PFSK-1 (cell line): Measurements from ENCODE around the gene XPNPEP1.

Experiments
- FOXP2 ChIP-seq: optimal IDR thresholded peaks from 2 replicates; pipeline ENCODE3; 2011; ENCODE audit warnings: borderline replicate concordance, control low read depth, inconsistent platforms; ENCODE audit not compliant: insufficient read depth; ENCODE audit errors: extremely low read length, extremely low read depth
- POLR2AphosphoS5 ChIP-seq: IDR thresholded peaks from 2 replicates; pipeline ENCODE4 v1.6.1; 2012; ENCODE audit warnings: low read depth, mild to moderate bottlenecking, control low read depth, low read length, moderate library complexity
- REST ChIP-seq, 2 experiments: IDR thresholded peaks; 2 replicates each; pipeline versions ENCODE4 v1.6.1 to v1.8.0; 2011 to 2012; ENCODE audit warnings: low read depth in 2 of 2, low read length in 2 of 2, control low read depth in 1 of 2, inconsistent platforms in 1 of 2, mild to moderate bottlenecking in 1 of 2, moderate library complexity in 1 of 2; ENCODE audit not compliant: insufficient read depth in 1 of 2
- SIN3A ChIP-seq: IDR thresholded peaks from 2 replicates; pipeline ENCODE4 v1.6.1; 2012; ENCODE audit warnings: mild to moderate bottlenecking, low read length, moderate library complexity, borderline replicate concordance; ENCODE audit not compliant: insufficient read depth
- TAF1 ChIP-seq: IDR thresholded peaks from 2 replicates; pipeline ENCODE4 v1.6.1; 2012; ENCODE audit warnings: low read length, control low read depth, borderline replicate concordance; ENCODE audit not compliant: insufficient read depth

The XPNPEP1 gene

DNA sequence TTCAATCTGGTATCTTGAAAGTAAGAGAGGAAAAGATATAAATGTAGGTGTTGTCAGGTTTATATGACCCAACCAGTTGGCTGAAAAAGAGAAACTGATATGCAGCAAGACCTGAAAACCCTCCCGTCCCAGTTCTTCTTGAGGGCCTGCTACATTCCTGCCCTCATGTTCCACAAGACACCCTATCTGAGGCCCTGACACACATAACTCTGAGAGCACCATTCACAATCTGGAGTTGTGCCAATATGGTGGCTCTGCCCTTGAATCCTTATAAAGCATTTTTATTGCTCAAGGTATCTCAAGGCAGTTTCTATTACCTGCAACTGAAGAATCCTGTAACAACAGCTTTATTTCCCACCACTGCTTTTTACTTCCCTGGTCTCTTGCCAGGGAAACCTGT lies 17.0 kb downstream of the XPNPEP1 start:
- no peak for TF ChIP-seq SIN3A

- TF ChIP-seq TAF1 (no peak), FOXP2 (no peak), POLR2AphosphoS5 (no peak), SIN3A (no peak), REST (IDR thresholded peaks at IDR 0.05; ENCODE audit: insufficient read depth in 1 of 2, low read depth in 2 of 2, low read length in 2 of 2) (no peak)
Observed at GRCh38 chr10:109904397-109904796, 18.9 kb downstream of the XPNPEP1 start.

- TF ChIP-seq SIN3A = no peak
- TF ChIP-seq REST (IDR thresholded peaks at IDR 0.05; ENCODE audit: insufficient read depth in 1 of 2, low read depth in 2 of 2, low read length in 2 of 2) = no peak
- no peak for TF ChIP-seq FOXP2
- TF ChIP-seq TAF1 = no peak
- no peak for TF ChIP-seq POLR2AphosphoS5
Observed at GRCh38 chr10:109902992-109903947, 20.0 kb downstream of the XPNPEP1 start.

GRCh38 chr10:109899356-109900331 lies 23.7 kb downstream of the XPNPEP1 start:
- TF ChIP-seq POLR2AphosphoS5 (no peak), FOXP2 (no peak), TAF1 (no peak), SIN3A (no peak), REST (IDR thresholded peaks at IDR 0.05; ENCODE audit: insufficient read depth in 1 of 2, low read depth in 2 of 2, low read length in 2 of 2) (no peak)

DNA sequence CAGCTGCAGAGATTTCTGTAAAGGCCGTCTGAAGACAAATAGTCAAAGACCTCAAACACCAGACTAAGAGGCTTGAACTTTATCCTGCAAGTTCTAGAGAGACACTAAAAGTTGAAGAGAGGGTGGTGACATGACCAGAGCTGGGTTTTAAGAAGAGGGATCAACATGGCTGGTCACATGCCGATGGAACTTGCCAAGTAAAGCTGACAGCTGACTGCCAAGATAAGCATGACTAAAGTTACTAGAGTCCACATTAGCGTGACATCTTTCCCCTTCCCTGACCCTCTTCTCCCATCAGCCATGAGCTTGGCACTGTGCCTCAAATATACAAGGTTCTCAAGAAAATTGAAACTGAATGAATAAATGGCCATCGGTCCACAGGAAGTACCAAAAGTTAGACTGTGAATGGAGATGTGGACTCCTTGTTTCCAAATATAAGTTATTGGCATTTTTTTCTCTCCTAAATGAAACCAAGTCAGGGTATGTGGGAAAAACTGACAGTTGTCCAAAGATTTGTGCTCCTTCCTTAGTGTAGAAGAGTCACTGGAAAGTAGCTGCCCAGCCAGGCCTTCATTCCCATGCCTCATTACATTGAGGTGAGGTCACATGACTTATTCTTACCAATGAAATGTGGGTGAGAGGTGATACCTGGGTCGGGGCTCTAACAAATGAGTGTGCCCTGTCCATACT lies 24.5 kb downstream of the XPNPEP1 start:
- TF ChIP-seq FOXP2 (no peak), SIN3A (no peak), POLR2AphosphoS5 (no peak)
